ENCODE data around the gene G0S2.

DNA sequence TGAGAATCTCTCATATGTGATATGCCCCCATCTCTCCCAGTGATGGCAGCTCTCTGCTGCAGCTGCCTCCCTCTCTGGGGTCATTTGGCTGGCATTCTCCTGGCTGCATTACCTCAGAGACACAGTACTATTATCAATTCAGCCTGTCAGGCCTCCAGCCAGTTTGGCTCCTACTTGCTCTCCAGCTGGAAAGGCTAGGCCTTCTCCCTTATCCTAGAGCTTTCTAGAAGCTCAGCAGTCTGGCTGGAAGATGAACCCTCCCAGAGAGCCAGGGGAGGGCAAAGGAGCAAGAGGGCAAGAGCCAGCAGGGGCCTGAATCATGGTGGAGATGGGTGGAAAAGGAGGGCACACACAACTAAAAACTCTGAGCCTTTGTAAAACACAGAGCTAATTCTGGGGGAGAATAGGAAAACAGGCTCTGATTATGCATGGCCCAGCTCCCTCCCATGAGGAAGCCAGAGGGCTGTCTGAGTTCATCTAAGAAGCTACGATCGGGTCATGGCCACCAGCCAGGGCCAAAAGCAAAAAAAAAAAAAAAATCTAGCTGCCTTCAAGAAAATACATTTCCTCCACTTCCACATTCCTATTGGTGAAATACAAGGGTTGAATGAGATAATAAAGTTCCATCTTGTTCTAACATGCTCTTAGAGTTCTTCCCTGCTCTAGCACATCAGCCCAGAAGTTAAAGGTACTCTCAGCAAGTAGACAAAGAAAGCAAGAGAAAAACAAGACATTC, 31.8 kb upstream of the G0S2 start:
- TF ChIP-seq, protein P1, sequence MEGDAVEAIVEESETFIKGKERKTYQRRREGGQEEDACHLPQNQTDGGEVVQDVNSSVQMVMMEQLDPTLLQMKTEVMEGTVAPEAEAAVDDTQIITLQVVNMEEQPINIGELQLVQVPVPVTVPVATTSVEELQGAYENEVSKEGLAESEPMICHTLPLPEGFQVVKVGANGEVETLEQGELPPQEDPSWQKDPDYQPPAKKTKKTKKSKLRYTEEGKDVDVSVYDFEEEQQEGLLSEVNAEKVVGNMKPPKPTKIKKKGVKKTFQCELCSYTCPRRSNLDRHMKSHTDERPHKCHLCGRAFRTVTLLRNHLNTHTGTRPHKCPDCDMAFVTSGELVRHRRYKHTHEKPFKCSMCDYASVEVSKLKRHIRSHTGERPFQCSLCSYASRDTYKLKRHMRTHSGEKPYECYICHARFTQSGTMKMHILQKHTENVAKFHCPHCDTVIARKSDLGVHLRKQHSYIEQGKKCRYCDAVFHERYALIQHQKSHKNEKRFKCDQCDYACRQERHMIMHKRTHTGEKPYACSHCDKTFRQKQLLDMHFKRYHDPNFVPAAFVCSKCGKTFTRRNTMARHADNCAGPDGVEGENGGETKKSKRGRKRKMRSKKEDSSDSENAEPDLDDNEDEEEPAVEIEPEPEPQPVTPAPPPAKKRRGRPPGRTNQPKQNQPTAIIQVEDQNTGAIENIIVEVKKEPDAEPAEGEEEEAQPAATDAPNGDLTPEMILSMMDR (IDR thresholded peaks at IDR 0.05) = no peak
- TF ChIP-seq POLR2AphosphoS5 (IDR thresholded peaks at IDR 0.05) (no peak), EP300 (IDR thresholded peaks at IDR 0.05) (no peak)
